SK-N-SH treated with all-trans-retinoic acid at 6 μM for 48 hours (cell line): ENCODE results near the gene PTRH1.

ENCODE experiments used
- ATAC-seq: fragments of 200-7000 bp; cut with Tn5 transposase; 3 replicates; pipeline ENCODE4 v1.9.1; 2020; ENCODE audit warnings: mild to moderate bottlenecking, moderate library complexity
- ARNTL ChIP-seq: fragments of 450-650 bp; formaldehyde crosslinking; IDR thresholded peaks from 2 replicates; pipeline ENCODE4 v1.5.0; 2020; ENCODE audit warnings: low read depth, mild to moderate bottlenecking, moderate library complexity, borderline replicate concordance
- CSDC2 ChIP-seq: fragments of 250-450 bp; sonication (Bioruptor Pico); IDR thresholded peaks from 2 replicates; pipeline ENCODE4 v1.5.0; 2020; ENCODE audit warnings: mild to moderate bottlenecking, moderate library complexity
- ESRRG ChIP-seq: fragments of 250-450 bp; sonication (Bioruptor Pico); IDR thresholded peaks from 2 replicates; pipeline ENCODE4 v1.6.1; 2021; ENCODE audit warnings: mild to moderate bottlenecking
- GLIS3 ChIP-seq: fragments of 250-450 bp; sonication (Bioruptor Pico); IDR thresholded peaks from 2 replicates; pipeline ENCODE4 v1.5.0; 2020; ENCODE audit warnings: mild to moderate bottlenecking, moderate library complexity
- ISL1 ChIP-seq: fragments of 250-450 bp; sonication (Bioruptor Pico); IDR thresholded peaks from 2 replicates; pipeline ENCODE4 v2.1.2; 2022; ENCODE audit warnings: mild to moderate bottlenecking, moderate library complexity
- OSR1 ChIP-seq: fragments of 250-450 bp; sonication (Bioruptor Pico); IDR thresholded peaks from 2 replicates; pipeline ENCODE4 v1.8.0; 2022; ENCODE audit warnings: moderate library complexity, mild to moderate bottlenecking, inconsistent platforms
- PPARA ChIP-seq: fragments of 250-450 bp; sonication (Bioruptor Pico); IDR thresholded peaks from 2 replicates; pipeline ENCODE4 v1.5.0; 2020; ENCODE audit warnings: mild to moderate bottlenecking, borderline replicate concordance
- RARB ChIP-seq: fragments of 250-450 bp; sonication (Bioruptor Pico); IDR thresholded peaks from 2 replicates; pipeline ENCODE4 v1.8.0; 2021; ENCODE audit warnings: mild to moderate bottlenecking, moderate library complexity
- SNAI2 ChIP-seq: fragments of 250-450 bp; sonication (Bioruptor Pico); IDR thresholded peaks from 2 replicates; pipeline ENCODE4 v1.5.0; 2020; ENCODE audit warnings: mild to moderate bottlenecking, moderate library complexity
- TCF4 ChIP-seq: fragments of 250-450 bp; sonication (Bioruptor Pico); IDR thresholded peaks from 2 replicates; pipeline ENCODE4 v1.8.0; 2021; ENCODE audit warnings: mild to moderate bottlenecking, moderate library complexity, borderline replicate concordance
- TOX ChIP-seq: fragments of 250-450 bp; sonication (Bioruptor Pico); IDR thresholded peaks from 2 replicates; pipeline ENCODE4 v1.8.0; 2021; ENCODE audit warnings: mild to moderate bottlenecking, moderate library complexity, borderline replicate concordance
- ZC3H10 ChIP-seq: fragments of 250-450 bp; sonication (Bioruptor Pico); IDR thresholded peaks from 2 replicates; pipeline ENCODE4 v1.5.1; 2021; ENCODE audit warnings: mild to moderate bottlenecking, moderate library complexity
- ZFP3 ChIP-seq: fragments of 250-450 bp; sonication (Bioruptor Pico); IDR thresholded peaks from 2 replicates; pipeline ENCODE4 v1.5.0; 2020; ENCODE audit warnings: mild to moderate bottlenecking, moderate library complexity
- ZFP30 ChIP-seq: fragments of 450-650 bp; formaldehyde crosslinking; IDR thresholded peaks from 2 replicates; pipeline ENCODE4 v1.5.0; 2022; ENCODE audit warnings: mild to moderate bottlenecking, moderate library complexity
- ZNF70 ChIP-seq: fragments of 450-650 bp; formaldehyde crosslinking; IDR thresholded peaks from 2 replicates; pipeline ENCODE4 v1.5.0; 2020; ENCODE audit warnings: mild to moderate bottlenecking, moderate library complexity
- ZNF8 ChIP-seq: fragments of 450-650 bp; formaldehyde crosslinking; IDR thresholded peaks from 2 replicates; pipeline ENCODE4 v1.5.0; 2020; ENCODE audit warnings: mild to moderate bottlenecking, moderate library complexity
- TF ChIP-seq, protein P1 (sequence below): fragments of 250-450 bp; sonication (Bioruptor Pico); IDR thresholded peaks from 2 replicates; pipeline ENCODE4 v1.5.1; 2020; ENCODE audit warnings: low read depth, mild to moderate bottlenecking, moderate library complexity
- TF ChIP-seq, protein P2 (sequence below): fragments of 250-450 bp; sonication (Bioruptor Pico); IDR thresholded peaks from 2 replicates; pipeline ENCODE4 v1.5.0; 2020; ENCODE audit warnings: mild to moderate bottlenecking, moderate library complexity
- TF ChIP-seq, protein P3 (sequence below): fragments of 250-450 bp; sonication (Bioruptor Pico); IDR thresholded peaks from 2 replicates; pipeline ENCODE4 v1.8.0; 2021; ENCODE audit warnings: low read depth, mild to moderate bottlenecking, moderate library complexity, borderline replicate concordance
- TF ChIP-seq, protein P4 (sequence below): fragments of 250-450 bp; sonication (Bioruptor Pico); IDR thresholded peaks from 2 replicates; pipeline ENCODE4 v1.8.0; 2020; ENCODE audit warnings: mild to moderate bottlenecking, moderate library complexity, borderline replicate concordance
- TF ChIP-seq, protein P5 (sequence below): fragments of 250-450 bp; sonication (Bioruptor Pico); IDR thresholded peaks from 2 replicates; pipeline ENCODE4 v1.5.1; 2021; ENCODE audit warnings: mild to moderate bottlenecking, moderate library complexity

The PTRH1 gene

DNA sequence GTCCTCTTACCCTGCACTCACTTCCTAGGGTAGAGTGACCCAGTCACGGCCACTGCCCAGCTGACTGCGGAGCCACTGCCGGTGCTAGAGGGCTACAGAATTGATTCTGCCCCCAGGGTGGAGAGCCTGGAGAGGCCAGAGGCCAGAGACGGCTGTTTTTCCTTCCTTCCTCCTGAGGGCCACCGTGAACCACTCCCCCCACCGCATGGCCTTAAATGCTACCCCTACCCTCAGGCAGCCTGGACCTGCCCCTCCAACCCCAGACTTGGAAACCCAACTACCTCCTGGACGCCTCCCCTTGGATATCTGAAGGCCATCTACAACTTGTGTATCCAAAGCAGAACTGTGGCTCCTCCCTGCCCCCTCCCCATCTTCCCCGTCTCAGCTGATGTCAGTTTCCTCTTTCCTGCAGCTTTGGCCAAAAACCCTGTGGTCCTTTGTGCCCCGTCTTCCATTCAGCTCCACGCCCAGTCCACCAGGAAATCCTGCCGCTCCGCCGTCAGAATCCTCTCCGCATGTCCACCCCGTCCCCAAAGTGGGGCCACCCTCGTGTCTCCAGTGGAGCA is 46.7 kb upstream of the PTRH1 start:
- TF ChIP-seq ZNF8 (CRISPR knock-in tag) (no peak), ARNTL (no peak), RARB (CRISPR knock-in tag) (no peak), ZFP30 (CRISPR knock-in tag) (no peak), ESRRG (CRISPR knock-in tag) (no peak), ZC3H10 (no peak), ZNF70 (CRISPR knock-in tag) (no peak), ISL1 (CRISPR knock-in tag) (no peak)
- TF ChIP-seq, protein P1, sequence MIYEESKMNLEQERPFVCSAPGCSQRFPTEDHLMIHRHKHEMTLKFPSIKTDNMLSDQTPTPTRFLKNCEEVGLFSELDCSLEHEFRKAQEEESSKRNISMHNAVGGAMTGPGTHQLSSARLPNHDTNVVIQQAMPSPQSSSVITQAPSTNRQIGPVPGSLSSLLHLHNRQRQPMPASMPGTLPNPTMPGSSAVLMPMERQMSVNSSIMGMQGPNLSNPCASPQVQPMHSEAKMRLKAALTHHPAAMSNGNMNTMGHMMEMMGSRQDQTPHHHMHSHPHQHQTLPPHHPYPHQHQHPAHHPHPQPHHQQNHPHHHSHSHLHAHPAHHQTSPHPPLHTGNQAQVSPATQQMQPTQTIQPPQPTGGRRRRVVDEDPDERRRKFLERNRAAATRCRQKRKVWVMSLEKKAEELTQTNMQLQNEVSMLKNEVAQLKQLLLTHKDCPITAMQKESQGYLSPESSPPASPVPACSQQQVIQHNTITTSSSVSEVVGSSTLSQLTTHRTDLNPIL (CRISPR knock-in tag) = no peak
- TF ChIP-seq, protein P2, sequence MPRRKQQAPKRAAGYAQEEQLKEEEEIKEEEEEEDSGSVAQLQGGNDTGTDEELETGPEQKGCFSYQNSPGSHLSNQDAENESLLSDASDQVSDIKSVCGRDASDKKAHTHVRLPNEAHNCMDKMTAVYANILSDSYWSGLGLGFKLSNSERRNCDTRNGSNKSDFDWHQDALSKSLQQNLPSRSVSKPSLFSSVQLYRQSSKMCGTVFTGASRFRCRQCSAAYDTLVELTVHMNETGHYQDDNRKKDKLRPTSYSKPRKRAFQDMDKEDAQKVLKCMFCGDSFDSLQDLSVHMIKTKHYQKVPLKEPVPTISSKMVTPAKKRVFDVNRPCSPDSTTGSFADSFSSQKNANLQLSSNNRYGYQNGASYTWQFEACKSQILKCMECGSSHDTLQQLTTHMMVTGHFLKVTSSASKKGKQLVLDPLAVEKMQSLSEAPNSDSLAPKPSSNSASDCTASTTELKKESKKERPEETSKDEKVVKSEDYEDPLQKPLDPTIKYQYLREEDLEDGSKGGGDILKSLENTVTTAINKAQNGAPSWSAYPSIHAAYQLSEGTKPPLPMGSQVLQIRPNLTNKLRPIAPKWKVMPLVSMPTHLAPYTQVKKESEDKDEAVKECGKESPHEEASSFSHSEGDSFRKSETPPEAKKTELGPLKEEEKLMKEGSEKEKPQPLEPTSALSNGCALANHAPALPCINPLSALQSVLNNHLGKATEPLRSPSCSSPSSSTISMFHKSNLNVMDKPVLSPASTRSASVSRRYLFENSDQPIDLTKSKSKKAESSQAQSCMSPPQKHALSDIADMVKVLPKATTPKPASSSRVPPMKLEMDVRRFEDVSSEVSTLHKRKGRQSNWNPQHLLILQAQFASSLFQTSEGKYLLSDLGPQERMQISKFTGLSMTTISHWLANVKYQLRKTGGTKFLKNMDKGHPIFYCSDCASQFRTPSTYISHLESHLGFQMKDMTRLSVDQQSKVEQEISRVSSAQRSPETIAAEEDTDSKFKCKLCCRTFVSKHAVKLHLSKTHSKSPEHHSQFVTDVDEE (CRISPR knock-in tag) = no peak
- TF ChIP-seq, protein P3, sequence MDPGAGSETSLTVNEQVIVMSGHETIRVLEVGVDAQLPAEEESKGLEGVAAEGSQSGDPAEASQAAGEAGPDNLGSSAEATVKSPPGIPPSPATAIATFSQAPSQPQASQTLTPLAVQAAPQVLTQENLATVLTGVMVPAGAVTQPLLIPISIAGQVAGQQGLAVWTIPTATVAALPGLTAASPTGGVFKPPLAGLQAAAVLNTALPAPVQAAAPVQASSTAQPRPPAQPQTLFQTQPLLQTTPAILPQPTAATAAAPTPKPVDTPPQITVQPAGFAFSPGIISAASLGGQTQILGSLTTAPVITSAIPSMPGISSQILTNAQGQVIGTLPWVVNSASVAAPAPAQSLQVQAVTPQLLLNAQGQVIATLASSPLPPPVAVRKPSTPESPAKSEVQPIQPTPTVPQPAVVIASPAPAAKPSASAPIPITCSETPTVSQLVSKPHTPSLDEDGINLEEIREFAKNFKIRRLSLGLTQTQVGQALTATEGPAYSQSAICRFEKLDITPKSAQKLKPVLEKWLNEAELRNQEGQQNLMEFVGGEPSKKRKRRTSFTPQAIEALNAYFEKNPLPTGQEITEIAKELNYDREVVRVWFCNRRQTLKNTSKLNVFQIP (CRISPR knock-in tag) = no peak
- no peak for ATAC-seq

DNA sequence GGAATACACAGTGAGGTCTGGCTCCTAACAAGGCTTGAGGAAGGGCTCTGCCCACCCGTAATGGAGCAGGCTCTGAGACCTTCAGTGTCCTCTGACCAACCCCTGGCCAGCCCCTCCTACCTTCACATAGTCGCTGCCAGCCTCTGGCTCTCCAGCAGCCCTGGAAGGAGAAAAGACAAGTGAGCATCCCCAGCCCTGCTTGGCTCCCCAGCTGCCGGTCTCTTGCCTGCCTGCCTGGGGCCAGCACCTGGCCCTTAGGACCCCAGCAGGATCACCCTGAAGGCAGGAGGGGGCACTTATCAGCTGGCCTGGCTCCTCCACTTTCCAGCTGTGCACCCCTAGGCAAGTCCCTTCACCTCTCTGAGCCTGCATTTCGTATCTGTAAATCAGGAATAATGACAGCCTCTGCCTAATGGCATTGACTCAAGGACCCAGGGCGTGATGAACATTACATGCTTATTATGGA is 46.1 kb upstream of the PTRH1 start:
- TF ChIP-seq TCF4 (CRISPR knock-in tag) (no peak), ZNF8 (CRISPR knock-in tag) (no peak), TOX (no peak), PPARA (CRISPR knock-in tag) (no peak), ZC3H10 (no peak), GLIS3 (CRISPR knock-in tag) (no peak), ZFP3 (CRISPR knock-in tag) (no peak), RARB (CRISPR knock-in tag) (no peak), ISL1 (CRISPR knock-in tag) (no peak), ZFP30 (CRISPR knock-in tag) (no peak)
- TF ChIP-seq, protein P4, sequence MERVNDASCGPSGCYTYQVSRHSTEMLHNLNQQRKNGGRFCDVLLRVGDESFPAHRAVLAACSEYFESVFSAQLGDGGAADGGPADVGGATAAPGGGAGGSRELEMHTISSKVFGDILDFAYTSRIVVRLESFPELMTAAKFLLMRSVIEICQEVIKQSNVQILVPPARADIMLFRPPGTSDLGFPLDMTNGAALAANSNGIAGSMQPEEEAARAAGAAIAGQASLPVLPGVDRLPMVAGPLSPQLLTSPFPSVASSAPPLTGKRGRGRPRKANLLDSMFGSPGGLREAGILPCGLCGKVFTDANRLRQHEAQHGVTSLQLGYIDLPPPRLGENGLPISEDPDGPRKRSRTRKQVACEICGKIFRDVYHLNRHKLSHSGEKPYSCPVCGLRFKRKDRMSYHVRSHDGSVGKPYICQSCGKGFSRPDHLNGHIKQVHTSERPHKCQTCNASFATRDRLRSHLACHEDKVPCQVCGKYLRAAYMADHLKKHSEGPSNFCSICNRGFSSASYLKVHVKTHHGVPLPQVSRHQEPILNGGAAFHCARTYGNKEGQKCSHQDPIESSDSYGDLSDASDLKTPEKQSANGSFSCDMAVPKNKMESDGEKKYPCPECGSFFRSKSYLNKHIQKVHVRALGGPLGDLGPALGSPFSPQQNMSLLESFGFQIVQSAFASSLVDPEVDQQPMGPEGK (CRISPR knock-in tag) = no peak
- TF ChIP-seq, all 23 proteins: peak for 0
- no peak; the same call in 2 of the 3 replicates for ATAC-seq

DNA sequence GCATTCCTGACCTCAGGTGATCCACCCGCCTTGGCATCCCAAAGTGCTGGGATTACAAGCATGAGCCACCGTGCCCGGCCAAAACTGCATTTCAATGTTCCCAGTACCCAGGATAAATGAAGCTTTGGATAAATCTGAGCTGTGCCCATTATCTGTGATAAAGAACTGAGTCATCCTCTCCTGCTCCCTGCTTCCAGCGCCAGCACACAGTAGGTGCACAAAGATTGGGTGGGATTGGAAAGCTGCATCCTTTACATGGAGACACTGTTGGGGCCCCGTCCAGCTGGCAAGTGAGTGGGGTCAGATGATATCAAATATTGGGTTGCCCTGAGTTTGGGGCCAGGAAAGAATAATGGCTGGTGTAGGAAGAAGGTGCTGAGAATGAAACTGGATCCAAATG is 45.6 kb upstream of the PTRH1 start:
- ATAC-seq = no peak
- no peak for TF ChIP-seq OSR1 (CRISPR knock-in tag)
- no peak for TF ChIP-seq SNAI2
- no peak for TF ChIP-seq ARNTL
- TF ChIP-seq, protein P3 (CRISPR knock-in tag) = no peak
- TF ChIP-seq, protein P1 (CRISPR knock-in tag) = no peak
- TF ChIP-seq, protein P5, sequence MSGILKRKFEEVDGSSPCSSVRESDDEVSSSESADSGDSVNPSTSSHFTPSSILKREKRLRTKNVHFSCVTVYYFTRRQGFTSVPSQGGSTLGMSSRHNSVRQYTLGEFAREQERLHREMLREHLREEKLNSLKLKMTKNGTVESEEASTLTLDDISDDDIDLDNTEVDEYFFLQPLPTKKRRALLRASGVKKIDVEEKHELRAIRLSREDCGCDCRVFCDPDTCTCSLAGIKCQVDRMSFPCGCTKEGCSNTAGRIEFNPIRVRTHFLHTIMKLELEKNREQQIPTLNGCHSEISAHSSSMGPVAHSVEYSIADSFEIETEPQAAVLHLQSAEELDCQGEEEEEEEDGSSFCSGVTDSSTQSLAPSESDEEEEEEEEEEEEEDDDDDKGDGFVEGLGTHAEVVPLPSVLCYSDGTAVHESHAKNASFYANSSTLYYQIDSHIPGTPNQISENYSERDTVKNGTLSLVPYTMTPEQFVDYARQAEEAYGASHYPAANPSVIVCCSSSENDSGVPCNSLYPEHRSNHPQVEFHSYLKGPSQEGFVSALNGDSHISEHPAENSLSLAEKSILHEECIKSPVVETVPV = no peak
- TF ChIP-seq, protein P2 (CRISPR knock-in tag) = no peak
- TF ChIP-seq PPARA (CRISPR knock-in tag) = no peak
- no peak for TF ChIP-seq ISL1 (CRISPR knock-in tag)
- TF ChIP-seq ZFP30 (CRISPR knock-in tag) = no peak
- TF ChIP-seq RARB (CRISPR knock-in tag) = no peak
- TF ChIP-seq ZC3H10 = no peak
- no peak for TF ChIP-seq ZNF70 (CRISPR knock-in tag)
- no peak for TF ChIP-seq TOX
- no peak for TF ChIP-seq ZFP3 (CRISPR knock-in tag)
- TF ChIP-seq CSDC2 (CRISPR knock-in tag) = no peak
